ENCODE results near the gene MRPL37.
A peak's percentile ranks its signal among the peaks of the same experiment; 100 is the strongest.

MRPL37 gene

GRCh38 chr1:54247863-54248515, 48.0 kb downstream of the MRPL37 start:
- DNase-seq: no peak
- Histone ChIP-seq H3K27ac (peak overlapping the region; percentile 67), H3K4me3 (ENCODE audit: low read depth, low read length) (no peak overlapping the region), H3K27me3 (ENCODE audit: insufficient read depth, low read depth, severe bottlenecking) (no peaks in the 10 kb centered on the region), H3K9me3 (ENCODE audit: severe bottlenecking) (no peaks in the 10 kb centered on the region), H3K36me3 (peaks cover 93% of the 10 kb centered on the region)
- TF ChIP-seq CTCF (IDR thresholded peaks at IDR 0.05; ENCODE audit: low read depth, low read length): no peak

GRCh38 chr1:54248966-54249365, 49.0 kb downstream of the MRPL37 start:
- Histone ChIP-seq H3K4me3 (ENCODE audit: low read depth, low read length) (no peak overlapping the region), H3K27ac (peak overlapping the region; percentile 31; the same call in 1 of the 2 replicates), H3K36me3 (peaks cover 91% of the 10 kb centered on the region), H3K9me3 (ENCODE audit: severe bottlenecking) (no peaks in the 10 kb centered on the region), H3K27me3 (ENCODE audit: insufficient read depth, low read depth, severe bottlenecking) (no peaks in the 10 kb centered on the region)
- DNase-seq: no peak
- no peak for TF ChIP-seq CTCF (IDR thresholded peaks at IDR 0.05; ENCODE audit: low read depth, low read length)

- Histone ChIP-seq H3K36me3 (peaks cover 90% of the 10 kb centered on the region), H3K27ac (no peak overlapping the region), H3K4me3 (ENCODE audit: low read depth, low read length) (no peak overlapping the region), H3K9me3 (ENCODE audit: severe bottlenecking) (no peaks in the 10 kb centered on the region), H3K27me3 (ENCODE audit: insufficient read depth, low read depth, severe bottlenecking) (no peaks in the 10 kb centered on the region)
- no peak for TF ChIP-seq CTCF (IDR thresholded peaks at IDR 0.05; ENCODE audit: low read depth, low read length)
- no peak for DNase-seq
These were observed 50.0 kb downstream of the MRPL37 start for GRCh38 chr1:54249819-54250435.

- no peak for TF ChIP-seq CTCF (IDR thresholded peaks at IDR 0.05; ENCODE audit: low read depth, low read length)
- Histone ChIP-seq H3K9me3 (ENCODE audit: severe bottlenecking) (no peaks in the 10 kb centered on the region), H3K4me3 (ENCODE audit: low read depth, low read length) (no peak overlapping the region), H3K27me3 (ENCODE audit: insufficient read depth, low read depth, severe bottlenecking) (no peaks in the 10 kb centered on the region), H3K27ac (no peak overlapping the region; the same call in 1 of the 2 replicates), H3K36me3 (peaks cover 89% of the 10 kb centered on the region)
- DNase-seq: no peak
These were observed 50.7 kb downstream of the MRPL37 start for GRCh38 chr1:54250670-54251069.

GRCh38 chr1:54252371-54252936, 52.5 kb downstream of the MRPL37 start:
- TF ChIP-seq CTCF (IDR thresholded peaks at IDR 0.05; ENCODE audit: low read depth, low read length): no peak
- peaks cover 88% of the 10 kb centered on the region for H3K36me3 ChIP-seq
- H3K4me3 ChIP-seq (ENCODE audit: low read depth, low read length): no peak overlapping the region
- H3K9me3 ChIP-seq (ENCODE audit: severe bottlenecking): no peaks in the 10 kb centered on the region
- H3K27ac ChIP-seq: no peak overlapping the region
- H3K27me3 ChIP-seq (ENCODE audit: insufficient read depth, low read depth, severe bottlenecking): no peaks in the 10 kb centered on the region
- no peak for DNase-seq
